K562 (cell line): ENCODE results near the gene MGST3. TPM values are rescaled to one million over a fixed set of nuclear protein-coding genes. Genes with fewer than 3 reads are reported as not detected.

Experiments used
- ATAC-seq: fragments of 200-7000 bp; cut with Tn5 transposase; 3 replicates; pipeline ENCODE4 v1.9.1; 2020; ENCODE audit warnings: moderate library complexity
- BruUV-seq: library from RNA; stranded (reverse); fragments of 400-500 nt; replicated peaks from 2 replicates; lab custom pipeline; 2021; lab: Mats Ljungman, UMichigan
- CTCF ChIA-PET: fragments of 300-600 bp; formaldehyde crosslinking; extraction: SDS; loops from one replicate; lab custom pipeline; 2021; ENCODE audit warnings: low intra/inter-chr PET ratio; lab: Yijun Ruan, JAX
- POLR2A ChIA-PET: fragments of 300-600, 350-650 bp; sonication (Branson Sonifier 250); formaldehyde crosslinking; extraction: SDS; loops from one replicate; lab custom pipeline; 2021; ENCODE audit warnings: antibody characterized with exemption, inconsistent platforms; lab: Yijun Ruan, JAX
- DNase-seq, 4 experiments: peaks; one replicate each; pipeline versions ENCODE4 v3.0.0 to v3.0.0-alpha.2; 2011 to 2018; ENCODE audit warnings: low spot score in 3 of 4, mixed read lengths in 3 of 4; ENCODE audit errors: extremely low read depth in 1 of 4
- FAIRE-seq: peaks from 2 replicates; lab custom pipeline; 2011; peaks lifted over from hg19 to GRCh38; lab: Jason Lieb, UNC
- H2AFZ ChIP-seq: 2 replicates; pipeline ENCODE4 v1.6.0; 2011; ENCODE audit warnings: low read depth, low read length, control low read depth, inconsistent platforms
- H3K27ac ChIP-seq: fragments of 200-600 bp; 3 replicates; pipeline ENCODE4 v1.8.0; 2011; ENCODE audit warnings: low read depth, mild to moderate bottlenecking, control low read depth, inconsistent platforms, low read length, moderate library complexity, mixed read lengths; ENCODE audit errors: extremely low read depth
- H3K27me3 ChIP-seq, 2 experiments: fragments of 300-600 bp in 1 of 2; 2 replicates in 1 of 2; 3 replicates in 1 of 2; pipeline versions ENCODE4 v1.6.0 to v1.8.0; 2011; ENCODE audit warnings: inconsistent platforms in 2 of 2, low read length in 2 of 2, mild to moderate bottlenecking in 1 of 2, mixed read lengths in 1 of 2, moderate library complexity in 1 of 2; ENCODE audit not compliant: control insufficient read depth in 2 of 2, insufficient read depth in 2 of 2
- H3K36me3 ChIP-seq: fragments of 300-600 bp; 3 replicates; pipeline ENCODE4 v1.8.0; 2011; ENCODE audit warnings: mild to moderate bottlenecking, low read length, inconsistent platforms; ENCODE audit not compliant: control insufficient read depth, insufficient read depth
- H3K4me1 ChIP-seq, 2 experiments: fragments of 200-600 bp in 1 of 2; replicated peaks in 1 of 2; 2 replicates in 1 of 2; 3 replicates in 1 of 2; pipeline versions ENCODE4 v1.5.1 to v1.8.0; 2011; ENCODE audit warnings: inconsistent platforms in 2 of 2, low read length in 2 of 2, mild to moderate bottlenecking in 1 of 2, mixed read lengths in 1 of 2, moderate library complexity in 1 of 2; ENCODE audit not compliant: control insufficient read depth in 2 of 2, insufficient read depth in 2 of 2
- H3K4me2 ChIP-seq: 2 replicates; pipeline ENCODE4 v1.6.1; 2011; ENCODE audit warnings: low read length, control low read depth, inconsistent platforms, mixed read lengths; ENCODE audit not compliant: insufficient read depth
- H3K4me3 ChIP-seq: fragments of 200-600 bp; sonication (generic), shearing (Covaris generic); 2 replicates; pipeline ENCODE4 v1.5.1; 2016; ENCODE audit warnings: control low read depth, inconsistent platforms
- H3K79me2 ChIP-seq: fragments of 200-600 bp; 3 replicates; pipeline ENCODE4 v1.8.0; 2011; ENCODE audit warnings: low read length, inconsistent platforms; ENCODE audit not compliant: control insufficient read depth, insufficient read depth
- H3K9ac ChIP-seq, 2 experiments: 2 replicates each; pipeline versions ENCODE4 v1.6.0 to v1.6.1; 2011; ENCODE audit warnings: low read depth in 2 of 2, low read length in 2 of 2, control low read depth in 1 of 2, inconsistent platforms in 1 of 2, mild to moderate bottlenecking in 1 of 2, mixed read lengths in 1 of 2; ENCODE audit not compliant: insufficient read depth in 1 of 2
- H3K9me1 ChIP-seq: one replicate; pipeline ENCODE4 v1.6.0; 2011; ENCODE audit warnings: inconsistent platforms, mild to moderate bottlenecking, low read length, moderate library complexity; ENCODE audit not compliant: control insufficient read depth, insufficient read depth
- H3K9me3 ChIP-seq: replicated peaks from 2 replicates; pipeline ENCODE4 v1.5.1; 2011; ENCODE audit warnings: low read depth, low read length, inconsistent platforms; ENCODE audit not compliant: control insufficient read depth, insufficient read depth
- H4K20me1 ChIP-seq: replicated peaks from 2 replicates; pipeline ENCODE4 v1.6.1; 2011; ENCODE audit warnings: low read length, inconsistent platforms, mixed read lengths; ENCODE audit not compliant: control insufficient read depth, insufficient read depth
- CHD4 ChIP-seq: fragments of 200-600 bp; sonication (generic); IDR thresholded peaks from 3 replicates; pipeline ENCODE4 v1.6.1; 2012; ENCODE audit warnings: low read depth, mild to moderate bottlenecking, mixed read lengths, low read length, inconsistent platforms; ENCODE audit not compliant: insufficient read depth, insufficient replicate concordance, poor library complexity, severe bottlenecking
- E4F1 ChIP-seq: fragments of 250-450 bp; sonication (Bioruptor Pico); IDR thresholded peaks from 2 replicates; pipeline ENCODE4 v1.5.0; 2021; ENCODE audit warnings: mild to moderate bottlenecking, borderline replicate concordance
- EP300 ChIP-seq: IDR thresholded peaks from 2 replicates; pipeline ENCODE4 v1.6.1; 2012; ENCODE audit warnings: low read length, improper control_type of control experiment
- HEY1 ChIP-seq: fragments of 250-450 bp; sonication (Bioruptor Pico); IDR thresholded peaks from 2 replicates; pipeline ENCODE4 v1.5.0; 2020; ENCODE audit warnings: mild to moderate bottlenecking, moderate library complexity, borderline replicate concordance
- HNRNPK ChIP-seq: fragments of 200-400 bp; formaldehyde crosslinking; IDR thresholded peaks from one replicate; pipeline ENCODE4 v1.6.1; 2018; ENCODE audit warnings: mild to moderate bottlenecking, low read depth, low read length; ENCODE audit not compliant: poor library complexity, severe bottlenecking
- HOXB6 ChIP-seq: fragments of 250-450 bp; sonication (Bioruptor Pico); IDR thresholded peaks from 2 replicates; pipeline ENCODE4 v1.5.1; 2022; ENCODE audit warnings: mild to moderate bottlenecking, borderline replicate concordance
- PCBP2 ChIP-seq: fragments of 200-400 bp; formaldehyde crosslinking; IDR thresholded peaks from 2 replicates; pipeline ENCODE4 v1.6.1; 2018; ENCODE audit warnings: low read length, low read depth, mild to moderate bottlenecking, moderate library complexity; ENCODE audit not compliant: poor library complexity, severe bottlenecking
- PYGO2 ChIP-seq: fragments of 450-650 bp; IDR thresholded peaks from 2 replicates; pipeline ENCODE4 v1.6.1; 2016; ENCODE audit warnings: mild to moderate bottlenecking, missing genetic modification characterization, moderate library complexity, missing compliant biosample characterization
- SMARCC2 ChIP-seq: fragments of 450-650 bp; IDR thresholded peaks from 2 replicates; pipeline ENCODE4 v1.6.1; 2017; ENCODE audit warnings: antibody characterized with exemption, moderate library complexity, mild to moderate bottlenecking, low read depth
- XRCC3 ChIP-seq: fragments of 450-650 bp; IDR thresholded peaks from 2 replicates; pipeline ENCODE4 v1.6.1; 2017; ENCODE audit warnings: mild to moderate bottlenecking, moderate library complexity
- WGBS: fragments of 100-300 bp; shearing (Covaris generic); methylation state at CpG from one replicate; pipeline ENCODE4 v1.1.6; 2016; ENCODE audit warnings: low coverage, mixed read lengths; ENCODE audit not compliant: insufficient coverage; ENCODE audit errors: missing lambda C conversion rate; 5-methylcytosine and 5-hydroxymethylcytosine counted together
- in situ Hi-C: fragments of 300-500 bp; cut with MboI; formaldehyde crosslinking; loops from 4 replicates; pipeline ENCODE4 v1.15.0; 2018; ENCODE audit warnings: inconsistent platforms, mixed read lengths
- intact Hi-C: fragments of 100-400 bp; cut with micrococcal nuclease; formaldehyde crosslinking; loops from 2 replicates; pipeline ENCODE4 v1.14.2; 2022
- polyA plus RNA-seq, 8 experiments: library from polyadenylated mRNA; depleted of rRNA in 4 of 8; stranded (reverse) in 5 of 8; unstranded in 3 of 8; fragments of >200 nt; fragmentation: Nextera tagmentation in 2 of 8; fragmentation: Illumina TruSeq in 1 of 8; extraction: Ambion mirVana in 2 of 8; extraction: Trizol in 1 of 8; gene quantifications; 2 replicates each; pipeline versions ENCODE4 v1.2.1 to v1.2.3, GENCODE V29; 2011 to 2014; ENCODE audit warnings: inconsistent platforms in 1 of 8, missing spikeins in 1 of 8
- total RNA-seq, 7 experiments: library from RNA; depleted of rRNA in 6 of 7; stranded (reverse); fragments of >200 nt in 6 of 7; fragmentation: Illumina TruSeq in 2 of 7; extraction: Trizol in 2 of 7; gene quantifications; 2 replicates each; pipeline versions ENCODE4 v1.2.1 to v1.2.3, GENCODE V29; 2011 to 2021; ENCODE audit warnings: low replicate concordance in 1 of 7
- TF ChIP-seq, protein P1 (sequence below): fragments of 450-650 bp; IDR thresholded peaks from 2 replicates; pipeline ENCODE4 v1.6.1; 2017; ENCODE audit warnings: mild to moderate bottlenecking, moderate library complexity
- TF ChIP-seq, protein P2 (sequence below): fragments of 450-650 bp; formaldehyde crosslinking; IDR thresholded peaks from 2 replicates; pipeline ENCODE4 v1.4.0; 2022; ENCODE audit warnings: missing genetic modification characterization
- TF ChIP-seq, protein P3 (sequence below): sonication (generic); formaldehyde crosslinking; IDR thresholded peaks from 2 replicates; pipeline ENCODE4 v1.8.0; 2022; ENCODE audit warnings: missing genetic modification reagents, mild to moderate bottlenecking, moderate library complexity, borderline replicate concordance

The MGST3 gene
- total and polyA plus RNA-seq, 9 of the 15 experiments (the other 6 are each of a cell fraction or from before 2014, with no cell fraction given), result 70.7 to 287 (median 105) TPM

DNA sequence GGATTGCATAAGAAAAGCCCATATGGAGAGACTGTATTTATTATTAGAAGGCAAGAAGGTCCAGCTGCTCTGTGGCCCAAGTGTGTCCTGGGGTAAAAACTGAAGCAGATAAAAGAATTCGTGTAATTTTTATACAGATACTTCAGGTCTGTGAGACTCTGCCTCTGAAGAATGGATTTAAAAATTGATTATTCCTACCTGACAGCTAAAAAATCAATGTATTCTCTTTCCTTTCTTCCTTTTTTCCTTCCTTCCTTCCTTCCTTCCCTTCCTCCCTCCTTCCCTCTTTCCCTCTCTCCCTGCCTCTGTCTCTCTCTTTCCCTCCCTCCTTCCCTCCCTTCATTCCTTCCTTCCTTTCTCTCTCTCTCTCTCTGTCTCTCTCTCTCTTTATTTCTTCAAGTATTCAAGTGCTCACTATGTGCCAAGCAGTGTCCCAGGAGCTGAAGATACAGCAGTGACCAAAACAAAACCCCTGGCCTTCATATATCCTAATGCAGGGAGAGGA lies 11.3 kb upstream of the MGST3 start:
- Histone ChIP-seq H3K4me2 (no peak overlapping the region), H3K9ac (no peak overlapping the region), H3K36me3 (no peaks in the 10 kb centered on the region), H3K27ac (no peak overlapping the region), H3K79me2 (no peaks in the 10 kb centered on the region), H3K4me1 (no peaks in the 10 kb centered on the region), H3K9me1 (no peaks in the 10 kb centered on the region), H3K27me3 (no peaks in the 10 kb centered on the region; a peak in 1 of 5 replicates), H4K20me1 (no peaks in the 10 kb centered on the region), H2AFZ (no peak overlapping the region), H3K4me3 (no peak overlapping the region), H3K9me3 (no peaks in the 10 kb centered on the region)
- ChIA-PET POLR2A (interaction anchor here (0.6 to 1.9 kb wide), 2 partner anchors 9 to 223 kb away, joined by 3 to 5 read pairs; no protein-coding TSS in a partner anchor), CTCF (no interaction called here)
- WGBS, result 0% methylated on average over 1 of the region's 1 CpG
- no TSS peak for BruUV-seq
- no peak for TF ChIP-seq CHD4
- no peak for TF ChIP-seq EP300
- TF ChIP-seq, protein P1, sequence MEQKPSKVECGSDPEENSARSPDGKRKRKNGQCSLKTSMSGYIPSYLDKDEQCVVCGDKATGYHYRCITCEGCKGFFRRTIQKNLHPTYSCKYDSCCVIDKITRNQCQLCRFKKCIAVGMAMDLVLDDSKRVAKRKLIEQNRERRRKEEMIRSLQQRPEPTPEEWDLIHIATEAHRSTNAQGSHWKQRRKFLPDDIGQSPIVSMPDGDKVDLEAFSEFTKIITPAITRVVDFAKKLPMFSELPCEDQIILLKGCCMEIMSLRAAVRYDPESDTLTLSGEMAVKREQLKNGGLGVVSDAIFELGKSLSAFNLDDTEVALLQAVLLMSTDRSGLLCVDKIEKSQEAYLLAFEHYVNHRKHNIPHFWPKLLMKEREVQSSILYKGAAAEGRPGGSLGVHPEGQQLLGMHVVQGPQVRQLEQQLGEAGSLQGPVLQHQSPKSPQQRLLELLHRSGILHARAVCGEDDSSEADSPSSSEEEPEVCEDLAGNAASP, result no peak
- no peak for TF ChIP-seq HEY1
- TF ChIP-seq PYGO2, result no peak
- TF ChIP-seq HNRNPK, result peak; percentile 40
- TF ChIP-seq, protein P2, sequence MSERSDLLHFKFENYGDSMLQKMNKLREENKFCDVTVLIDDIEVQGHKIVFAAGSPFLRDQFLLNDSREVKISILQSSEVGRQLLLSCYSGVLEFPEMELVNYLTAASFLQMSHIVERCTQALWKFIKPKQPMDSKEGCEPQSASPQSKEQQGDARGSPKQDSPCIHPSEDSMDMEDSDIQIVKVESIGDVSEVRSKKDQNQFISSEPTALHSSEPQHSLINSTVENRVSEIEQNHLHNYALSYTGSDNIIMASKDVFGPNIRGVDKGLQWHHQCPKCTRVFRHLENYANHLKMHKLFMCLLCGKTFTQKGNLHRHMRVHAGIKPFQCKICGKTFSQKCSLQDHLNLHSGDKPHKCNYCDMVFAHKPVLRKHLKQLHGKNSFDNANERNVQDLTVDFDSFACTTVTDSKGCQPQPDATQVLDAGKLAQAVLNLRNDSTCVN, result 0 out of 2 replicates have a peak, but pooled peaks have one; percentile 27
- peak; percentile 93 for TF ChIP-seq PCBP2
- TF ChIP-seq SMARCC2, result no peak
- TF ChIP-seq, protein P3, sequence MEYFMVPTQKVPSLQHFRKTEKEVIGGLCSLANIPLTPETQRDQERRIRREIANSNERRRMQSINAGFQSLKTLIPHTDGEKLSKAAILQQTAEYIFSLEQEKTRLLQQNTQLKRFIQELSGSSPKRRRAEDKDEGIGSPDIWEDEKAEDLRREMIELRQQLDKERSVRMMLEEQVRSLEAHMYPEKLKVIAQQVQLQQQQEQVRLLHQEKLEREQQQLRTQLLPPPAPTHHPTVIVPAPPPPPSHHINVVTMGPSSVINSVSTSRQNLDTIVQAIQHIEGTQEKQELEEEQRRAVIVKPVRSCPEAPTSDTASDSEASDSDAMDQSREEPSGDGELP, result no peak
- no peak for TF ChIP-seq XRCC3
- no peak for TF ChIP-seq HOXB6 (CRISPR knock-in tag)
- no peak for TF ChIP-seq E4F1 (CRISPR knock-in tag)
- in situ Hi-C loops, result no loop called here
- DNase-seq, result no peak
- intact Hi-C loops, result no loop called here
- ATAC-seq, result no peak
- FAIRE-seq, result no peak
